HS-5 (cell line): ENCODE results near the gene OR6C1.
"Not testable (repeated sequence)": the region's sequence is repeated elsewhere in the genome, so short reads cannot be mapped to it uniquely, and the experiment has no call there.

Experiments
- DNase-seq: peaks from one replicate; pipeline ENCODE4 v3.0.0-alpha.2; 2012; ENCODE audit warnings: low read depth

Gene OR6C1

GRCh38 chr12:55314043-55314442, at the start of gene OR6C1:
OR6C1 (plus strand) TSS chr12:55314343; CDS start chr12:55320600, 6,257 bp downstream.
- DNase-seq: no peak

- DNase-seq: no peak
Measured at GRCh38 chr12:55280991-55281390, 33.2 kb upstream of the OR6C1 start.

- DNase-seq: no peak
Measured at GRCh38 chr12:55289999-55290398, 24.1 kb upstream of the OR6C1 start.

- DNase-seq: no peak
Measured at GRCh38 chr12:55296469-55296868, 17.7 kb upstream of the OR6C1 start, which contains the start of gene OR6C6. OR6C6 (minus strand) TSS chr12:55296569; CDS start chr12:55295232, 1,337 bp downstream.

DNA sequence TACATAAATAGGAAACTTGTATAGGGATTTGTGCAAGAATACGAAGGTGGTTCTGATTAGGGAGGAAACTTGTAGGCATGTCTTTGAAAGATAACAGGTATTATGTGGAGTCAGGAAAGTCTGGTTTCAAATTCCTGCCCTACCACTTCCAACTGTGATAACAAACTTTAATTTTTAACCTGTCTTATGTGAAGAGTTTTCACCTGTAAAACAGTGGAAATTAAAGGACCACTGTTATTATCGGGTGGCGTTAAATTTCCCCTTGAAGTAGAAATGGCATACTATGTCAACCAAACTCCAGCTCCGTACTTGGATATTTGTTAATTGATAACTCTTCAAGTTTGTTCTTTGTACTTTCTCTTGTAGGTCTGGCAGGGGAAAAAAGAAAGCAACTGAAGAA, 6.1 kb downstream of the OR6C1 start:
- DNase-seq: no peak

DNA sequence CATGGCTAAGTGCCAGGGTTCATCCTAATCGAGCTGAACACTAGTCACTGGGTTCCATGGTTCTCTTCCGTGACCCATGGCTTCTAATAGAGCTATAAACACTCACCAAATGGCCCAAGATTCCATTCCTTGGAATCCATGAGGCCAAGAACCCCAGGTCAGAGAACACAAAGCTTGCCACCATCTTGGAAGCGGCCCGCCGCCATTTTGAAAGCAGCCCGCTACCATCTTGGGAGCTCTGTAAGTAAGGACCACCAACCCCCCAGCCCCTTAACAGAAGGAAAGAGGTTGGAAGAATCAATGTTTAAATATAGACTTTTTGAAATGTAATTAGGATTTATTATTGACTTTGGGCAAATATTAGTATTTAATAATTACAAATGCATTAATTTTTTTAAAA, 11.7 kb downstream of the OR6C1 start:
- DNase-seq: not testable (repeated sequence)

- no peak for DNase-seq
Measured at GRCh38 chr12:55330446-55330845, 16.3 kb downstream of the OR6C1 start, which contains the start of gene OR6C3. OR6C3 (plus strand) TSS chr12:55330746; CDS start chr12:55331701, 955 bp downstream.

- no peak for DNase-seq
Measured at GRCh38 chr12:55336002-55336401, 21.9 kb downstream of the OR6C1 start.

DNA sequence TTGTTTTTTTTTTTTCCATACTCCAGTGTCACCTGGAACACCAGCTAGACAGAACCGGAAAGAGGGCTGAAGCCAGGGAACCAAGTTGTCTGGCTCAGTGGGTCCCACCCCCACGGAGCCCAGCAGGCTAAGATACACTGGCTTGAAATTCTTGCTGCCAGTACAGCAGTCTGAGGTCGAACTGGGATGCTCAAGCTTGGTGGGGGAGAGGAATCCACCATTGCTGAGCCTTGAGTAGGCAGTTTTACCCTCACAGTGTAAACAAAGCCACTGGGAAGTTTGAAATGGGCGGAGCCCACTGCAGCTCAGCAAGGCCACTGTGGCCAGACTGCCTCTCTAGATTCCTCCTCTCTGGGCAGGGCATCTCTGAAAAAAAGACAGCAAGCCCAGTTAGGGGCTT, 41.2 kb downstream of the OR6C1 start:
- DNase-seq: not testable (repeated sequence)

GRCh38 chr12:55362675-55363074, 48.5 kb downstream of the OR6C1 start, which contains the start of gene OR6C75:
OR6C75 (plus strand) TSS chr12:55362975; CDS start chr12:55365111, 2,136 bp downstream.
- DNase-seq: no peak

- DNase-seq: no peak
Measured at GRCh38 chr12:55365086-55365485, 50.9 kb downstream of the OR6C1 start.
